Activated naive CD8-positive, alpha-beta T cell treated with anti-CD3 and anti-CD28 coated beads, Interleukin-2, amount 10 ng/mL, durations not matched to agents 7 days and 5 days (primary cell): ENCODE results near the gene TMBIM6. TPM values are rescaled to one million over a fixed set of nuclear protein-coding genes. Genes with fewer than 3 reads are reported as not detected.
"Not testable (repeated sequence)": the region's sequence is repeated elsewhere in the genome, so short reads cannot be mapped to it uniquely, and the experiment has no call there.

ENCODE experiments used
- ATAC-seq: fragments of 150-1000 bp; cut with Tn5 transposase; one replicate; pipeline ENCODE4 v1.10.0; 2021; ENCODE audit warnings: low read depth, moderate library complexity
- POLR2A ChIA-PET: fragments of 350-600 bp; sonication (Branson Sonifier 250); formaldehyde crosslinking; loops from one replicate; lab custom pipeline; 2021; ENCODE audit warnings: antibody characterized with exemption; lab: Charles Lee
- DNase-seq: peaks from one replicate; pipeline ENCODE4 v3.0.0; 2021
- H3K27ac Mint-ChIP-seq: one replicate; pipeline ENCODE4 v1.8.0; 2022; ENCODE audit warnings: mild to moderate bottlenecking, mixed read lengths
- H3K27me3 Mint-ChIP-seq: one replicate; pipeline ENCODE4 v1.8.0; 2022; ENCODE audit warnings: mild to moderate bottlenecking, moderate library complexity, mixed read lengths
- H3K36me3 Mint-ChIP-seq: one replicate; pipeline ENCODE4 v1.8.0; 2021; ENCODE audit warnings: mild to moderate bottlenecking, mixed read lengths
- H3K4me1 Mint-ChIP-seq: one replicate; pipeline ENCODE4 v1.8.0; 2021; ENCODE audit warnings: mixed read lengths
- H3K4me3 Mint-ChIP-seq: one replicate; pipeline ENCODE4 v1.8.0; 2022; ENCODE audit warnings: mild to moderate bottlenecking, moderate library complexity, mixed read lengths
- H3K9me3 Mint-ChIP-seq: one replicate; pipeline ENCODE4 v1.8.0; 2021; ENCODE audit warnings: mixed read lengths
- total RNA-seq, 2 experiments: library from RNA; stranded (reverse); gene quantifications; one replicate each; pipeline ENCODE4 v1.2.3, GENCODE V29; 2021

The TMBIM6 gene
- total RNA-seq, 2 experiments from 2014 or later, result 426 to 431 TPM

DNA sequence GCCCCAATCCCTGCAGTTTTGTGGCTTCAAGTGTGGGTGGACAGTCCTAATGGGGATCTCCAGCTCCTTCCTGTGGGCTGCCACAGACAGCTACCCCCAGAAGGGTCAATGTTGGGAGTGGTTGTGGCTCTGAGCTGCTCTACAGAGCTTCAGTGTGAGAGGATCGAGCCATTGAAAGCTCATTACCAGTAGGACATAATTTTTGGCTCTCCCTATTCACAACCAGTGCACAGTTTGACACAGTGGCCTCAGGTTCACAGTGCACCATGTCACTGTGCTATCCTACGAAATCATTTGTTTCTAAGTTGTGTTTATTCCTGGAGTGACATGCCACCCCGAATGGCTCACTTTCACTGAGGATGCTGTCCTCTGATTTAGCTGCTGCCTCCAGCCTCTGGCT lies 22.8 kb downstream of the TMBIM6 start:
- peak overlapping the region; percentile 38 for H3K4me3 Mint-ChIP-seq
- peaks cover 32% of the 10 kb centered on the region for H3K36me3 Mint-ChIP-seq

DNA sequence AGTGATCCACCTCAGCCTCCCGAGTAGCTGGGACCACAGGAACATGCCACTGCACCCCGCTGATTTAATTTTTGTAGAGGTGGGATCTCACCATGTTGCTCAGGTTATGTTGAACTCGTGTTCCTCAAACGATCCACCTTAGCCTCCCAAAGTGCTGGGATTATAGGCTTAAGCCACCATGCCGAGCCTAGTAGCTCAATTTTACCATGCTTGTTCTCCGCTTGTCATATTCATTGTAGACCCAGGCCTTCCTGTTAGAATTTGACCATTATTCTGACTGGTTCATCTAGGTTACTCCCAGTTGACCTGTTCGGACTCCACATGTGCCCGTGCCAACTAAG lies 24.7 kb downstream of the TMBIM6 start:
- peaks cover 31% of the 10 kb centered on the region for H3K36me3 Mint-ChIP-seq
- H3K4me3 Mint-ChIP-seq, result no peak overlapping the region
- no peaks in the 10 kb centered on the region for H3K27me3 Mint-ChIP-seq
- H3K4me1 Mint-ChIP-seq, result peaks cover 41% of the 10 kb centered on the region
- H3K27ac Mint-ChIP-seq, result no peak overlapping the region
- no peaks in the 10 kb centered on the region for H3K9me3 Mint-ChIP-seq
- DNase-seq (no peak), ATAC-seq (no peak)
- POLR2A ChIA-PET, result interaction anchor here (7.1 kb wide), 1 partner anchor 25 kb away, joined by 63 read pairs; the partner anchor contains the start of gene TMBIM6

More for the DNA sequence above, 22.8 kb downstream of the TMBIM6 start:
- Mint-ChIP-seq H3K9me3 (no peaks in the 10 kb centered on the region), H3K27me3 (no peaks in the 10 kb centered on the region), H3K27ac (peak overlapping the region; percentile 82), H3K4me1 (peaks cover 44% of the 10 kb centered on the region)
- DNase-seq, result no peak
- ATAC-seq, result no peak
- POLR2A ChIA-PET, result interaction anchor here (0.7 to 7.1 kb wide), 3 partner anchors 16 to 75 kb away, joined by 4 to 63 read pairs (median 4); partner anchors contain the start of gene TMBIM6

GRCh38 chr12:49767333-49767732 lies 26.0 kb downstream of the TMBIM6 start:
- POLR2A ChIA-PET, result interaction anchor here (7.1 kb wide), 1 partner anchor 26 kb away, joined by 63 read pairs; the partner anchor contains the start of gene TMBIM6
- Mint-ChIP-seq H3K27me3 (no peaks in the 10 kb centered on the region), H3K4me1 (peaks cover 30% of the 10 kb centered on the region), H3K27ac (peak overlapping the region; percentile 10), H3K36me3 (peaks cover 21% of the 10 kb centered on the region), H3K9me3 (no peaks in the 10 kb centered on the region), H3K4me3 (no peak overlapping the region)
- no peak for DNase-seq
- ATAC-seq, result no peak

- H3K36me3 Mint-ChIP-seq, DNase-seq, H3K4me3 Mint-ChIP-seq, H3K9me3 Mint-ChIP-seq, H3K27ac Mint-ChIP-seq, H3K27me3 Mint-ChIP-seq, ATAC-seq, H3K4me1 Mint-ChIP-seq: not testable (repeated sequence)
- POLR2A ChIA-PET, result interaction anchor here (1.9 kb wide), 1 partner anchor 32 kb away, joined by 9 read pairs; the partner anchor contains the start of gene TMBIM6
These were observed 31.7 kb downstream of the TMBIM6 start for GRCh38 chr12:49773102-49773501.

GRCh38 chr12:49776413-49776812 lies 35.1 kb downstream of the TMBIM6 start:
- Mint-ChIP-seq H3K36me3 (no peaks in the 10 kb centered on the region), H3K27me3 (peaks cover 18% of the 10 kb centered on the region), H3K9me3 (no peaks in the 10 kb centered on the region), H3K27ac (peak overlapping the region; percentile 74), H3K4me1 (peaks cover 13% of the 10 kb centered on the region), H3K4me3 (no peak overlapping the region)
- DNase-seq (peak; percentile 64), ATAC-seq (peak; percentile 89)
- POLR2A ChIA-PET, result no interaction called here

- peak overlapping the region; percentile 37 for H3K27ac Mint-ChIP-seq
These were observed 35.5 kb downstream of the TMBIM6 start for GRCh38 chr12:49776858-49777257.

GRCh38 chr12:49777341-49777740 lies 36.0 kb downstream of the TMBIM6 start:
- DNase-seq, result no peak
- Mint-ChIP-seq H3K27me3 (peaks cover 20% of the 10 kb centered on the region), H3K27ac (no peak overlapping the region), H3K36me3 (no peaks in the 10 kb centered on the region), H3K9me3 (no peaks in the 10 kb centered on the region), H3K4me1 (peaks cover 13% of the 10 kb centered on the region), H3K4me3 (no peak overlapping the region)
- no peak for ATAC-seq
- POLR2A ChIA-PET, result interaction anchor here (1.5 to 2.1 kb wide), 2 partner anchors 36 to 62 kb away, joined by 8 to 13 read pairs; partner anchors contain the start of gene TMBIM6

More at GRCh38 chr12:49776858-49777257, 35.5 kb downstream of the TMBIM6 start:
- H3K4me1 Mint-ChIP-seq, result peaks cover 13% of the 10 kb centered on the region
- DNase-seq, result no peak
- no peaks in the 10 kb centered on the region for H3K9me3 Mint-ChIP-seq
- no peak for ATAC-seq
- no peaks in the 10 kb centered on the region for H3K36me3 Mint-ChIP-seq
- POLR2A ChIA-PET, result interaction anchor here (1.5 to 2.1 kb wide), 2 partner anchors 36 to 62 kb away, joined by 8 to 13 read pairs; partner anchors contain the start of gene TMBIM6
- H3K4me3 Mint-ChIP-seq, result no peak overlapping the region
- H3K27me3 Mint-ChIP-seq, result peaks cover 20% of the 10 kb centered on the region

- no peaks in the 10 kb centered on the region for H3K36me3 Mint-ChIP-seq
- peaks cover 17% of the 10 kb centered on the region for H3K27me3 Mint-ChIP-seq
- H3K4me1 Mint-ChIP-seq, result peaks cover 13% of the 10 kb centered on the region
- peak; percentile 77 for DNase-seq
- ATAC-seq, result peak; percentile 61
- H3K27ac Mint-ChIP-seq, result peak overlapping the region; percentile 31
- H3K4me3 Mint-ChIP-seq, result no peak overlapping the region
- H3K9me3 Mint-ChIP-seq, result no peaks in the 10 kb centered on the region
- POLR2A ChIA-PET, result interaction anchor here (0.7 to 2.1 kb wide), 3 partner anchors 37 to 65 kb away, joined by 3 to 13 read pairs (median 8); partner anchors contain the start of genes BCDIN3D and TMBIM6
These were observed 36.7 kb downstream of the TMBIM6 start for GRCh38 chr12:49777800-49778748.

DNA sequence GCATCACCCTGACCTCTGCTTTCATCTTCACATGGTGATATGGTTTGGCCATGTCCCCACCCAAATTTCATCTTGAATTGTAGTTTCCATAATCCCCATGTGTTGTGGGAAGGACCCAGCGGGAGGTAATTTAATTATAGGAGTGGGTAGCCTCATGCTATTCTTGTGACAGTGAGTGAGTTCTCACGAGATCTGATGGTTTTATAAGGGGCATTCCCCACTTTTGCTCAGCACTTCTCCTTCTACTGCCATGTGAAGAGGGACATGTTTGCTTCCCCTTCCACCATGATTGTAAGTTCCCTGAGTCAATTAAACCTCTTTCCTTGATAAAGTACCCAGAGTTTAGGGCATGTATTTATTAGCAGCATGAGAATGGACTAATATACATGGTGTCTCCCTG lies 38.2 kb downstream of the TMBIM6 start:
- Mint-ChIP-seq H3K27me3 (peaks cover 30% of the 10 kb centered on the region), H3K9me3 (no peaks in the 10 kb centered on the region), H3K27ac (no peak overlapping the region), H3K36me3 (no peaks in the 10 kb centered on the region), H3K4me1 (peaks cover 13% of the 10 kb centered on the region), H3K4me3 (no peak overlapping the region)
- POLR2A ChIA-PET, result interaction anchor here (1.9 kb wide), 1 partner anchor 38 kb away, joined by 7 read pairs; the partner anchor contains the start of gene TMBIM6
- DNase-seq (no peak), ATAC-seq (no peak)

DNA sequence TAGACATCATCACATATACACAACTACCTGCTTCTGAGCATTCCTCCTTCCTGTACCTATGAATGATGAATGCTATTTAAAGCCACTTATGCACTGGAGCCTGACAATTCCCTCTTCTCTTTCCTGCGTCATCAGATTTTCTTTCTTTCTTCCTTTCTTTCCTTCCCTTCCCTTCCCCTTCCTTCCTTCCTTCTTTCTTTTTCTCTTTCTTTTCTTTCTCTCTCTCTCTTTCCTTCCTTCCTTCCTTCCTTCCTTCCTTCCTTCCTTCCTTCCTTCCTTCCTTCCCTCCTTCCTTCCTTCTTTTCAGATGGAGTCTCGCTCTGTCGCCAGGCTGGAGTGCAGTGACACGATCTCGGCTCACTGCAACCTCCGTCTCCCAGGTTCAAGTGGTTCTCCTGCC lies 39.6 kb downstream of the TMBIM6 start:
- DNase-seq, H3K27ac Mint-ChIP-seq, H3K4me3 Mint-ChIP-seq, H3K36me3 Mint-ChIP-seq, H3K9me3 Mint-ChIP-seq, ATAC-seq: not testable (repeated sequence)
- Mint-ChIP-seq H3K27me3 (peaks cover 37% of the 10 kb centered on the region), H3K4me1 (peaks cover 13% of the 10 kb centered on the region)
- POLR2A ChIA-PET, result interaction anchor here (0.7 to 1.9 kb wide), 3 partner anchors 40 to 1015 kb away, joined by 3 to 7 read pairs (median 4); partner anchors contain the start of gene TMBIM6

- Mint-ChIP-seq H3K4me3 (no peak overlapping the region), H3K9me3 (no peaks in the 10 kb centered on the region), H3K27ac (no peak overlapping the region), H3K4me1 (no peaks in the 10 kb centered on the region), H3K27me3 (peaks cover 37% of the 10 kb centered on the region), H3K36me3 (no peaks in the 10 kb centered on the region)
- POLR2A ChIA-PET, result interaction anchor here (0.6 to 1.2 kb wide), 3 partner anchors 15 to 134 kb away, joined by 3 to 4 read pairs (median 3); partner anchors contain the start of gene TMBIM6
- no peak for ATAC-seq
- DNase-seq, result no peak
These were observed 42.7 kb downstream of the TMBIM6 start for GRCh38 chr12:49783917-49784676.

DNA sequence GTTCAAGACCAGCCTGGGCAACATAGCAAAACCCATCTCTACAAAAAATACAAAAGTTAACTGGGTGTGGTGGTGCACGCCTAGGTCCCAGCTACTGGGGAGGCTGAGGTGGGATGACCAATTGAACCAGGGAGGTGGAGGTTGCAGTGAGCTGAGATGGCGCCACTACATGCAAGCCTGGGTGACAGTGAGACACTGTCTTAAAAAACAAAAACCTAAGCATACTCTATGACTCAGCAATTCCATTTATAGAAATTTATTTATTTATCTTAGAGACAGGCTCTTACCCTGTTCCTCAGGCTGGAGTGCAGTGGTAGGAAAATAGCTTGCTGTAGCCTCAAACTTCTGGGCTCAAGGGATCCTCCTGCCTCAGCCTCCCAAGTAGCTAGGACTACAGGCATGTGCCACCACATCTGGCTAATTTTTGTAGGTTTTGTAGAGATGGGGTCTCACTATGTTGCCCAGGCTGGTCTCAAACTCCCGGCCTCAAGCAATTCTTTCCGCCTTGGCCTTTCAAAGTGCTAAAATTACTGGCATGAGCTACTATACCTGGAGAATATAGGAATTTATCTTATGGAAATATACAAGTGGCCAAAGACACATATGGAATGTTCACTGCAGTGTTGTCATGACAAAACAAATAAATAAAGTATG lies 43.5 kb downstream of the TMBIM6 start:
- ATAC-seq, result no peak
- DNase-seq, result no peak
- Mint-ChIP-seq H3K4me3 (no peak overlapping the region), H3K4me1 (no peaks in the 10 kb centered on the region), H3K9me3 (no peaks in the 10 kb centered on the region), H3K27ac (no peak overlapping the region), H3K27me3 (peaks cover 35% of the 10 kb centered on the region), H3K36me3 (no peaks in the 10 kb centered on the region)
- POLR2A ChIA-PET, result interaction anchor here (0.7 to 1.2 kb wide), 2 partner anchors 16 to 44 kb away, joined by 3 read pairs; partner anchors contain the start of gene TMBIM6
